CD4-positive, alpha-beta T cell (primary cell): ENCODE data around the gene TRIM71. TPM values are rescaled to one million over a fixed set of nuclear protein-coding genes. Genes with fewer than 3 reads are reported as not detected.
"Not testable (repeated sequence)": the region's sequence is repeated elsewhere in the genome, so short reads cannot be mapped to it uniquely, and the experiment has no call there.

Experiments
- ATAC-seq: fragments of 200-7000 bp; cut with Tn5 transposase; one replicate; pipeline ENCODE4 v1.10.0; 2022; ENCODE audit warnings: mild to moderate bottlenecking; ENCODE audit not compliant: poor library complexity
- CTCF ChIA-PET: fragments of 350-600 bp; sonication (Branson Sonifier 250); formaldehyde crosslinking; loops from one replicate; lab custom pipeline; 2021; ENCODE audit warnings: antibody characterized with exemption, inconsistent platforms; lab: Charles Lee
- POLR2A ChIA-PET: fragments of 350-600 bp; sonication (Branson Sonifier 250); formaldehyde crosslinking; loops from one replicate; lab custom pipeline; 2021; ENCODE audit warnings: antibody characterized with exemption, inconsistent platforms; lab: Charles Lee
- DNase-seq, 14 experiments: peaks; one replicate each; pipeline ENCODE4 v3.0.0-alpha.2; 2013 to 2020; ENCODE audit warnings: mixed read lengths in 2 of 14
- H3K27ac ChIP-seq, 2 donors: one replicate each; pipeline versions ENCODE4 v1.5.1 to v1.7.0; 2013; ENCODE audit warnings: low read length in 2 of 2, low read depth in 1 of 2, mild to moderate bottlenecking in 1 of 2
- H3K27me3 ChIP-seq, 2 experiments: 1 replicate in 1 of 2; 2 replicates in 1 of 2; pipeline versions ENCODE4 v1.6.1 to v1.7.0; 2013; ENCODE audit warnings: low read length in 2 of 2, control low read depth in 1 of 2, mild to moderate bottlenecking in 1 of 2, moderate library complexity in 1 of 2; ENCODE audit not compliant: insufficient read depth in 2 of 2, control insufficient read depth in 1 of 2
- H3K36me3 ChIP-seq: one replicate; pipeline ENCODE4 v1.6.1; 2013; ENCODE audit warnings: low read length, control low read depth; ENCODE audit not compliant: insufficient read depth
- H3K4me1 ChIP-seq: one replicate; pipeline ENCODE4 v1.6.1; 2013; ENCODE audit warnings: low read length, control low read depth; ENCODE audit not compliant: insufficient read depth
- H3K4me3 ChIP-seq: one replicate; pipeline ENCODE4 v1.5.1; 2013; ENCODE audit warnings: mild to moderate bottlenecking, low read length, moderate library complexity
- H3K9me3 ChIP-seq, 2 experiments: 1 replicate in 1 of 2; 2 replicates in 1 of 2; pipeline versions ENCODE4 v1.6.1 to v1.7.0; 2013; ENCODE audit warnings: low read length in 2 of 2, mild to moderate bottlenecking in 2 of 2, control low read depth in 1 of 2, moderate library complexity in 1 of 2; ENCODE audit not compliant: control insufficient read depth in 1 of 2, insufficient read depth in 1 of 2
- H3K27ac Mint-ChIP-seq: one replicate; pipeline ENCODE4 v1.8.0; 2020; ENCODE audit warnings: mixed read lengths
- H3K27me3 Mint-ChIP-seq: one replicate; pipeline ENCODE4 v1.8.0; 2021; ENCODE audit warnings: mixed read lengths
- H3K36me3 Mint-ChIP-seq: one replicate; pipeline ENCODE4 v1.8.0; 2021; ENCODE audit warnings: low read depth, mixed read lengths
- H3K4me1 Mint-ChIP-seq: one replicate; pipeline ENCODE4 v1.8.0; 2021; ENCODE audit warnings: low read depth, mixed read lengths
- H3K4me3 Mint-ChIP-seq: one replicate; pipeline ENCODE4 v1.8.0; 2020; ENCODE audit warnings: mild to moderate bottlenecking, mixed read lengths
- H3K9me3 Mint-ChIP-seq: one replicate; pipeline ENCODE4 v1.8.0; 2020; ENCODE audit warnings: mixed read lengths
- CTCF ChIP-seq: fragments of 200-600 bp; IDR thresholded peaks from one replicate; pipeline ENCODE4 v1.8.0; 2022; ENCODE audit warnings: antibody characterized with exemption, mild to moderate bottlenecking
- intact Hi-C, 2 experiments: fragments of 100-400 bp; cut with DNase I in 1 of 2; cut with micrococcal nuclease in 1 of 2; formaldehyde crosslinking; loops; one replicate each; pipeline versions ENCODE4 v1.15.1 to v1.9.0; 2023 to 2025; cut with DNase I, micrococcal nuclease
- total RNA-seq, 174 experiments: library from RNA in 2 of 174; stranded (reverse) in 2 of 174; gene quantifications; one replicate each; pipeline ENCODE4 v1.2.3 and lab custom pipeline; 2021 to 2026

TRIM71 gene
- total RNA-seq, 2 experiments from 2014 or later: 0.03 TPM; not detected in 1

- POLR2A ChIA-PET: no interaction called here
- H3K36me3 Mint-ChIP-seq: no peaks in the 10 kb centered on the region
- TF ChIP-seq CTCF: no peak
- DNase-seq: no peak
- Histone ChIP-seq H3K4me3 (no peak overlapping the region), H3K36me3 (no peaks in the 10 kb centered on the region), H3K4me1 (no peaks in the 10 kb centered on the region), H3K27ac (no peak overlapping the region), H3K9me3 (no peaks in the 10 kb centered on the region), H3K27me3 (no peaks in the 10 kb centered on the region)
- H3K27me3 Mint-ChIP-seq: peaks cover 16% of the 10 kb centered on the region
- no peak overlapping the region for H3K27ac Mint-ChIP-seq
- H3K4me3 Mint-ChIP-seq: no peak overlapping the region
- ATAC-seq: no peak
- intact Hi-C loops: loop anchor here in 1 of 2 experiments (10.0 kb wide), 1 partner anchor 195 kb away; no protein-coding TSS in a partner anchor
- CTCF ChIA-PET: no interaction called here
- H3K9me3 Mint-ChIP-seq: no peaks in the 10 kb centered on the region
- no peaks in the 10 kb centered on the region for H3K4me1 Mint-ChIP-seq
Measured at GRCh38 chr3:32930161-32930560, 112.4 kb downstream of the TRIM71 start.

- H3K27me3 ChIP-seq, H3K27ac ChIP-seq, H3K36me3 Mint-ChIP-seq, CTCF ChIA-PET, H3K27ac Mint-ChIP-seq, POLR2A ChIA-PET, H3K4me3 ChIP-seq, H3K4me3 Mint-ChIP-seq, H3K9me3 ChIP-seq, ATAC-seq, DNase-seq, H3K4me1 Mint-ChIP-seq, H3K4me1 ChIP-seq, H3K9me3 Mint-ChIP-seq, H3K36me3 ChIP-seq: not testable (repeated sequence)
- intact Hi-C loops: loop anchor here in 1 of 2 experiments (10.0 kb wide), 1 partner anchor 196 kb away; no protein-coding TSS in a partner anchor
- peaks cover 16% of the 10 kb centered on the region for H3K27me3 Mint-ChIP-seq
Measured at GRCh38 chr3:32931273-32931672, 113.5 kb downstream of the TRIM71 start.

GRCh38 chr3:32934150-32934742 lies 116.4 kb downstream of the TRIM71 start:
- Histone ChIP-seq H3K36me3 (no peaks in the 10 kb centered on the region), H3K9me3 (no peaks in the 10 kb centered on the region), H3K27me3 (peaks cover 0 to 4% of the 10 kb centered on the region in 2 experiments), H3K4me1 (no peaks in the 10 kb centered on the region), H3K27ac (no peak overlapping the region), H3K4me3 (no peak overlapping the region)
- Mint-ChIP-seq H3K27me3 (peaks cover 16% of the 10 kb centered on the region), H3K4me3 (no peak overlapping the region), H3K9me3 (no peaks in the 10 kb centered on the region), H3K4me1 (no peaks in the 10 kb centered on the region), H3K27ac (no peak overlapping the region), H3K36me3 (no peaks in the 10 kb centered on the region)
- ChIA-PET CTCF (no interaction called here), POLR2A (no interaction called here)
- DNase-seq: peak in 4 of 14 experiments; percentile 23 to 51 (median 42)
- intact Hi-C loops: loop anchor here (1.0 to 10.0 kb wide), 3 partner anchors 199 to 424 kb away; no protein-coding TSS in a partner anchor
- TF ChIP-seq CTCF: peak; percentile 70
- no peak for ATAC-seq

GRCh38 chr3:32937331-32937730 lies 119.5 kb downstream of the TRIM71 start:
- no peaks in the 10 kb centered on the region for H3K36me3 Mint-ChIP-seq
- H3K9me3 ChIP-seq: no peaks in the 10 kb centered on the region
- POLR2A ChIA-PET: no interaction called here
- no peaks in the 10 kb centered on the region for H3K27me3 Mint-ChIP-seq
- H3K27ac Mint-ChIP-seq: no peak overlapping the region
- intact Hi-C loops: loop anchor here in 1 of 2 experiments (10.0 kb wide), 1 partner anchor 203 kb away; no protein-coding TSS in a partner anchor
- ATAC-seq (no peak), DNase-seq (no peak)
- H3K4me1 ChIP-seq: no peaks in the 10 kb centered on the region
- no peak overlapping the region for H3K4me3 ChIP-seq
- no peaks in the 10 kb centered on the region for H3K36me3 ChIP-seq
- no peak overlapping the region for H3K27ac ChIP-seq
- H3K9me3 Mint-ChIP-seq: no peaks in the 10 kb centered on the region
- CTCF ChIA-PET: no interaction called here
- H3K4me3 Mint-ChIP-seq: no peak overlapping the region
- no peaks in the 10 kb centered on the region for H3K4me1 Mint-ChIP-seq
- H3K27me3 ChIP-seq: peaks cover 0 to 4% of the 10 kb centered on the region in 2 experiments
- TF ChIP-seq CTCF: no peak

- H3K36me3 Mint-ChIP-seq, H3K27ac Mint-ChIP-seq, H3K9me3 Mint-ChIP-seq, H3K27ac ChIP-seq, CTCF ChIA-PET, H3K36me3 ChIP-seq, H3K4me1 ChIP-seq, H3K27me3 Mint-ChIP-seq, DNase-seq, H3K4me1 Mint-ChIP-seq, H3K9me3 ChIP-seq, ATAC-seq, H3K4me3 ChIP-seq, H3K27me3 ChIP-seq, H3K4me3 Mint-ChIP-seq, POLR2A ChIA-PET: not testable (repeated sequence)
- intact Hi-C loops: loop anchor here in 1 of 2 experiments (10.0 kb wide), 2 partner anchors 205 to 845 kb away; no protein-coding TSS in a partner anchor
Measured at GRCh38 chr3:32939531-32940284, 121.9 kb downstream of the TRIM71 start.
